ENCODE measurements around the gene AUTS2.

Gene AUTS2

DNA sequence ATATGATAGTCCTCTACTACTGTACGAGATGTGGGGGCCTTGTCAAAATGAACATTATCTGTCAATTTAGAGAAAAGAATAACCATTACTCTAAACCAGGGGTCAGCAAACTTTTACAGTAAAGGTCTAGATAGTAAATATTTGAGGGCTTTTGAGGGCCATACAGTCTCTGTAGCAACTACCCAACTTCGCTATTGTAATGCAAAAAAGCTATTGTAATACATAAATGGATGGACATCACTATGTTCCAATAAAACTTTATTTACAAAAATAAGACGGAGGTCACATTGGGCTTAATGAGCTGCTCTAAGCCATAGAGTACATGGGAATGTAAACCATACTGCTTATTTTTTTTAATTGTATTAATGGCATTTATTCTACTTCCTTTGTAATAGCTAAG is 1055.9 kb downstream of the AUTS2 start:
- no peak for DNase-seq (ENCODE audit: low read depth, low spot score)
- no peak overlapping the region for H3K27ac ChIP-seq

DNA sequence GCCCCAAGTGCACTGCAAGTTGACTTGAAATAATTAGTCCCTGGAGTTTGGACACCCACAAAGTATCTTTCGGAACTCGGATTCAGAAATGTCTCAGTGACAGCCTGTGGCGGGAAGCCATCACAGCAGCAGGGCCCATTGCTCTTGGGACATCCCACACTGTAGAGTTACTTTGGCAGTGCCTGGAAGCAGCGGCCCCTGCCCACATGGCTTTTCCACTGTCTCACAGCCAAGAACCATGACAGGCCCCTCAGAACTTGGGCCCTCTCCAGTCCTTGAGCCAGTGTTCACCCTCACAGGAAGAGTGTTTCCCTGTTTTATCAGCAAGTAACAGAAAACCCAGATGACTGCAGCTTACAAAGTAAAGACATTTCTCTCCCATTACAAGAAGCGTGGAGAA is 1056.7 kb downstream of the AUTS2 start:
- no peak for DNase-seq (ENCODE audit: low read depth, low spot score)
- H3K27ac ChIP-seq: no peak overlapping the region

DNA sequence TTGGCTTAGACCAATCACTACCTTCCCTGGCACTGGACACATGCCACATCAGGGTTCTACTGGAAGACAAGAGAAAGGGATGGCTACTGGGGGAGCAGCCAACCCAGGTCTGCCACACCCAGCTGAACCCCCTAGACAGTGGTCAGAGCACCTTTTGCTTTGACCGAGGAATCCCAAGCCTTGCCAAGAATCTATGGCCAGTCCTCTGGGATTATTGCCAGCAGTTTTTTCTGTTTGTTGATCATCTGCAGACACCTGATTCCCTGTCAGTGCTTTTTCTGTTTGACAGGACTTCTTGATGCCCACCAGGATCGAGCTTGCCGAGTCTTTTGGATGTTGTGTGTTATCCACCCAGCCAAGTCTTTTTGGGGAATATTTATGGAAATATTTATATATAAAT is 1057.4 kb downstream of the AUTS2 start:
- H3K27ac ChIP-seq: no peak overlapping the region
- no peak for DNase-seq (ENCODE audit: low read depth, low spot score)

DNA sequence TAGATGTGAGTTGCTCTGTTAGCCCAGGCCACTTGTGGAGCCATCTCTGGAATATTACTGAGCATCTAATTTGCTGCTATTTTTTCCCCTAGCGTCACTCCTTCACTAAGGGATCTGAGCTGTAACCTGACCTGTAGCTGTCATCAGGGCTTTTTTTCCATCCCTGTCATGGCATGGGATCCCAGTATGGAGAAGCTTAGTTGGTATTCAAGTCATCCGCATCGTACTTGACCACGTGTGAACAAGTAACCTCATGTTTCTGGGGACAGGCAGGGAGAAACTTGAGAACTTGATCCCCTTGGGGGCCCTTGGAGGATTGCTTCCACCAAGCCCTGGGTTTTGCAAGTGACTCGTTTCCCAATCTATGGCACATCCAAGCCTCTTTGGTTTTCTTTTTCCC is 1059.3 kb downstream of the AUTS2 start:
- no peak for DNase-seq (ENCODE audit: low read depth, low spot score)
- H3K27ac ChIP-seq: no peak overlapping the region

DNA sequence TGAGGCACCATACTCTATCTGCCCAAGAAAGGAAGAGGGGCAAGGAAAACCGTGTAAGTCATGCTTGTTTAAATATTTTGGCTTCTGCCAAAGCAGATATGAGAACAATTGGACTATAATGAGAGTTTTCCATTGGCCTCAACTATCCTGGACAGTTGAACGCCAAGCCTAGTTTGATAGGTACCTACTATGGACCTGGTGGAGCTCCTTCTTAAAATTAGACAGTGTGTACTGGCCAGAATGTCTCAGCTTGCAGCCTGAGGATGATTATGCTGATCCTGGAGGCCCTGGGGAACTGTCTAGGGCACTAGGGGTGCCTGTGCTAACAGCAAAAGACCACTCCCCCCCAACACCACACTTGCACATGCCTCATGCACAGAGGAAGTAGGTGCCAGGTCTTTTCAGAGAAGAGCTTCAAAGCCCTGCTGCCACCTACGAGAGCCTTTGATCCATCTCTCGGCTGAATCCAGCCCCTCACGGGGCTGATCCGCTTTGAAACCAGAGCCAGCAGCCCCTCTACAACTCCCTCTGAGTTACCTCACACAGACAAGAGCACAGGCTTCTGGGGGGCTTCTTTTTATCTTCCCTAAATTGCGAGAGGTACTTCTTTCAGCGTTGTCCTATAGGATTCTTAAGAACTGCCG is 1059.8 kb downstream of the AUTS2 start:
- DNase-seq (ENCODE audit: low read depth, low spot score): no peak
- H3K27ac ChIP-seq: no peak overlapping the region

DNA sequence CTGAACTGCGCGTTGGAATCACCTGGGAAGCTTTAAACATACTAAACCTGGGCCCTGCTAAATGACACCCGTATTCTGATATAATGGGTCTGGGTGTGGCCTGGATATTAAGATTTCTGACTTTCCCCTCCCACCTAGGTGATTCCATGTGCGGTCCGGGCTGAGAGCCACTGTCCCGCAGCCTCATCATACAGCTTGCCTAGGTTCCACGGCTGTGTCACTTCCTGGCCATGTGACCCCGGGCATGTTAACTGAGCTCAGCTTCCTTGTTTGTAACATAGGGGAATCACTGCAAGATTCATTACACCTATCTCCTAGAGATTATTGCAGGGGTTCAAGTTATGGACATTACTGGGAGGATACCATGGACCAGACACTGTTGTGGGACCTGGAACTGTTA is 1061.0 kb downstream of the AUTS2 start:
- H3K27ac ChIP-seq: no peak overlapping the region
- DNase-seq (ENCODE audit: low read depth, low spot score): no peak

DNA sequence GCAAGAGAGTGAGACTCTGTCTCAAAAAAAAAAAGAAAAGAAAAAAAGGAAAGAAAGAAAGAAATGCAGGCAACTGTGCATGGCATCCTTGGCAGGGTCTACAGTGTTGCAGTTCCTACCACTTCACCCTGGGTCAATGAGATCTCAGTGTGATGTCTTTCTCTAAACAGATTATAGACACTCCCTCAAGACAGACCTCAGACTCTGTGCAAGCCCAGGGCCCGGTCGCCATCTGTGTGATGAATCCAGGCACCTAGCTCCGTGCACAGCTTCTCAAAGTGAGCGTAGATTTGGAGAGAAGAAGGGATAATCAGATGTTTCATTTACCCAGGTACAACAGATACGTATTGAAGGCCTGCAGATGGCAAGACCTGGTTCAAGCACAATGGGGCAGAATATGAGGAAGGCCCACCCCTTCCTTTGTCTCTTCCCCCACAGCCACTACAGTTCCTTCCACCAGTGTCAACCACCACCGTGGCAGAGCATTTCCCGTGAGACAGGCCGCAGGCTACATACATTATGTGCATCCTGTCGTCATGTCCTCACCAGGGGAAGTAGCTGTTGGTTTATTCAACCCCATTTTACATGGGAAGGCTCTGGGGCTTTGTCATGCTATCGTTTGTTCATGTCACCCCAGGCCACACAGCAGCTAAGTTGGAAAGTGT is 1062.0 kb downstream of the AUTS2 start:
- H3K27ac ChIP-seq: no peak overlapping the region
- no peak for DNase-seq (ENCODE audit: low read depth, low spot score)

DNA sequence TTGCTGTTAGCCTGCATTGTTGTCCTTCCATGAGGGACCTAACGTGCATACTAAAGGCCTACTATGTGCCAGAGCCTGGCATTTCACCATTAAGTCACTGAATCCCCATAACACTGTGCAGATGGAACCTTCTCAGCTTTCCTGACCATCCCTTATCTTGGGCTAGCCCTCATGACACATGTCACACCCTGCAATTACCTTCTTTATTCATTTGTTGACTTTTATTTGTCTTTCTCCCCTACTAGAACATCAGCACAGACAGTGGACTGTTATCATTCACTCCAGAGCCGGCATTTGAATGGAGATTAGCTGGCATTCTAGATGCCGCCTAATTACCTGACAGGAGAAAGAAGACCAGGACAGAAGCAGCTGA is 1062.5 kb downstream of the AUTS2 start:
- no peak for DNase-seq (ENCODE audit: low read depth, low spot score)
- no peak overlapping the region for H3K27ac ChIP-seq

DNA sequence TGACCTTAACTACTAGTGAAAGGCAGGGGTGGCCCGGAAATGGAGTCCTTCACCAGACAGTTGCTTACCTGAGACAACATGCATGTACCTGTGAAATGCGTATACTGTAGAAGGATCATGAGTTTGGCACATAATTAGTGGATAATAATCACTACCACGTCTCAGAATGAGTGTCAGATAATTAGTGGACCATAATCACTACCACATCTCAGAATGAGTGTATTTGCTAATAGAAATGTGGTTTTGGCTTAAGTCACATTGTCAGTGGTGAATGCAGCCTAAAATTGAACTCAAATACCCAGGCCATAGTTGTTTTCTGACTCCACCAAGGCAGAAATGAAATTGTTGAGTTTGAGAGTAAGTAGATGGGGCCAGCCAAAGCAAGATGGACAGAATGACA is 1065.4 kb downstream of the AUTS2 start:
- H3K27ac ChIP-seq: no peak overlapping the region
- no peak for DNase-seq (ENCODE audit: low read depth, low spot score)

DNA sequence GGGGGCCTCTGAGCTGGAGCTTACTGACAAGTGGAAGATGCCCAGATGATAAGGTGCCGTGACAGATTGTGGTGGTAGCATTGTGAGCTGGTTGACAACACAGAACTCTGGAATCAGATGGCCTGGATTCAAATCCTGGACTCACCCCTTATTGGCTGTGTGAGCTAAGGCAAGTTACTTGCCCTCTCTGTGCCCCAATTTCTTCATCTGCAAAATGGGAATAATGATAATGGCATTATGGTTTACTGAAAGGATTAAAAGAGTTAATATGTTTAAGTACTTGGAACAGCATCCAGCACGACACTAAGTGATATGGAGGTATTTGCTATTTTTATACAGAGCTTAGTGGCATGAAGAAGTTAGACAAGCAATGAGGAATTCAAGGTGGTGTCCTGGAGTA is 1067.7 kb downstream of the AUTS2 start:
- no peak overlapping the region for H3K27ac ChIP-seq
- no peak for DNase-seq (ENCODE audit: low read depth, low spot score)

DNA sequence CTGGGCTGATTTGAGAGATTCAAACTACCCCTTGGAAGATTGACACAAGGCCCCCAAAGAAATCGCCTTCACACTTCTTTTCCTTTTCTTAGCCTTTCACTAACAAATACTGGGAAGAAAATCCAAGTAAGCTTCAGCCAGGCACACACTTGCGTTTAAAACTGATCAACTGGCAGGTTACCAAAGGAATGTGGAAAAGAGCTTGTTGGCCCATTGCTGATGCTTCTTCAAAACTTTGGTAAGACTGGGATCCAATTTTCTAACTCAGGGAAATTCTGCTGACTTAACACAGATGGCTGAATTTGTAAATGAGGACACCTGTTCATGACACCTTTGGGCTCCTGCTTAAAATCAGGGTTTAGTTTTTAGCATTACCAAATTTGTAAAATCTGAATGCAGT is 1069.1 kb downstream of the AUTS2 start:
- no peak for DNase-seq (ENCODE audit: low read depth, low spot score)
- no peak overlapping the region for H3K27ac ChIP-seq

DNA sequence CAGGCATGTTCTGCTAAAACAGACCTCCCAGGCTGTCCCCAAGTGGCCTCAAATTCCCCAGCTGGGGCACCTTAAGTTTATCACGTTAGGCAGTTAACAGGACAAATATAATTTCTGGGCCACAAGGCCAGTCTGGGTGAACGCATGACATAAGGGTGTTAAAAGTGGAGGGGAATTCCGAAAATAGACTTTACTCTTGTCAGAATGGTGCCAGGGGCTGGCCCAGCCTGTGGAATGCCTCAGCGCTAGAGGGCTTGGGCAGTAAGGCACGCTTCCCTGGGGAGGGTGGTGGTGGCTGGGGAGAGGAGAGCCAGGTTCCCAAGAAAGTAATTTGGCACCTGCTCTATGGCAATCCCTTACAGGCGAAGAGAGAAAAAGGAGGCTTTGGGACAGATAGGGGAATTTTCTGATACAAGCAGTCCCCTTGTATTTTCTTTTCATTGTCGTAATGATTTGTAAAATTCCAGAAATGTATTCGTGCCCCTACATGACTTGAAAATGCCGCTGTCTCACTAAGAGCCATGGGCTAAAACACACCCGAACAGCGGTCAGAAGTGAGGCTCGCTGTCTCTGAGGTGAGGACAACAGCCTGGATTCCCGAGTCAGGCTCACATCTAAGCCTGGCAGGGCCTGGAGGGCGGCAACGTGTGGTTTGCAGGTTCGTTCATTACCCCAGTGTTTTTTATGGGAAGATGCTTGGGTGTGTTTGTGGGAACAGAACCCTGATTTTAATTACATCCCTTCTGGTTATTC is 1070.5 kb downstream of the AUTS2 start:
- DNase-seq (ENCODE audit: low read depth, low spot score): no peak
- no peak overlapping the region for H3K27ac ChIP-seq

DNA sequence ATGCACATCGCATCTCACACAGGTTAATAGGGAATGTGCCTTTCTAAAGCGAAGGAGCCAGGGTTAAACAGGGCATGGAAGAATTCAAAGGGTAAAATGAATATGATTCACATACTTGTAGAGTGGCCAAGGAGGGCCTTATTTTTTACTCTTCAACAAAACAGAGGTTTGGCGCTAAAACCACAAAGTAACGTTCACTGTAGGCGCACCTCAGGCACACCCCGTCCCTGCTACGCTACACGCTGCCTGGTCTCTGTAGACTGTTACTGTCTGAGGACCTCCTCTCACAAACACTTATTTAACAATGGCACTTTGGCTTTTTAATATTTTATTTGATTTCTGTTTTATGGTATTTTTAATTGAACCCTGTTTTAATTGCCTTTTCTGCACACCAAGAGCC is 1071.6 kb downstream of the AUTS2 start:
- no peak for DNase-seq (ENCODE audit: low read depth, low spot score)
- no peak overlapping the region for H3K27ac ChIP-seq

DNA sequence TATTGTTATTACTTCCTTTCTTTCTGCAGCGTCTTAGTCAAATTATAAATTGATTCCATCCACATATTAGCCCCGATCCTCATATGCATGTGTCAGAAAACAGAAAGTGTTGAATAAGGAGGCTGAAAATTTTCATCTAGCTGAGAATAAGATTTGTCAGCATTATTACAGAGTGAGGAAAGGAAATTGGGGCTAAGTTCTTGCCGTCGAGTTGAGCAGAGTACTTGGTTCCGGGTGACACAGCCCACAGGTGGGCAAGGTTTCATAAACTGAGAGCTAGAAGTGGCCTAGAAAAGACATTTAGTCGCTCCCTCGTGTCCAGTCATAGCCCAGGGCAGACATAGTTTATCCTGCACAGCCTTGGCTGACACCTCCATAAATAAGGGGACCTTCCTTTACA is 1072.0 kb downstream of the AUTS2 start:
- DNase-seq (ENCODE audit: low read depth, low spot score): no peak
- no peak overlapping the region for H3K27ac ChIP-seq

DNA sequence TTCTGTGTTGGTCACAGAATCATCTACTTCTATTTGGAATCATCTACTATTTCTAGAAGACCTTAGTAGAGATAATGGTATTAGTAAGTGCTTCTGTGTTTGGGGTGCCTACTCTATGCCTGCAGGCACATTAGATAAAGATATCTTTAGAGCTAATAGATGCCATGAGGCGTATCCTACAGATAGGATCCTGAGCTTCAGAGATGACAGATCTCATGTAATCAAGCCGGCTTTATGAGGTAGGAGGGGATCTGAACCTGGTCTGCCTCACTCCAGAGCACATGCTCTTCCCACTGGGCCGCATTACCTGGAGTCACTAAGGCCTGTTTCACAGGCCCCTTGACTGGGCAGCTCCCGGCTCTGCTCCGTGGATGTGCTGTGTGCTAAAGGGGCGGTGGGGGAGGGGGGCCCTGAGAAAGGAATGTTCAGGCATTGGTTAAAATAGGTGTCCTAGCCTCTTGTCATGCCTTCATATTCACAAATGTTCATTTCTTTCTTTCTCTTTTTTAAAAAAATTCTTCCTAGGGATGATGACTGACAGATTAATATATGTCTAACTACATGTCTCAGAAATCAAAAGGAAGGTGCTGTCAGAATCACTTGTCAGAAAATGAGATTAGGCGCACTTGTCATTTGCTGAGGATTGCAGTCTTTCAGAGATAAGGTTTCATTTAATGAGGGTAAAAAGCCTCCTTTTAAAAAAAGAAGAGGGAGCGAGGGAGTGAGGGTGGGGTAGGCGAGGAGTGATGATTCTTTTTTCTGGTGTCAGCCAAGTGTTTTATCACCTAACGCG is 1075.7 kb downstream of the AUTS2 start:
- no peak overlapping the region for H3K27ac ChIP-seq
- no peak for DNase-seq (ENCODE audit: low read depth, low spot score)

DNA sequence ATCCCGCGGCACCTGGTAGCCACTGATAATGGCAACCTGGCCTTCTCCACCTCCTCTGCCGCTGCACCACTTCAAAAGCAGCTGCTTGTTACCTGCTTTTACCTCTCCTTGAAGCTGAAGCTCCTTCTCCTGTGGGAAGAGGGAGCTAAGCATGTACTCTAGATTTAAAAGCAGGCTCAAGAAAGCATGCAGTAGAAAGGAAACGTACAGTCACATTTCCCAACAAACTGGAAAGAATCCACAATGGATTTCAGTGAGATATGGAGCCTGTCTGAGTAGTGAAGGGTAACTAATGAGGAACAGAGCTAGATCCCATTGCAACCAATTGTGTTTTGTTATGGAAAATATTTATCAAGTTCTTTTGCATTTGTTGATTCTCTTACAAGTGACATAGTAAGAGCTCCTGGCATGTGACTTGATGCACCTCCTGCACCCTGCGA is 1076.3 kb downstream of the AUTS2 start:
- DNase-seq (ENCODE audit: low read depth, low spot score): no peak

DNA sequence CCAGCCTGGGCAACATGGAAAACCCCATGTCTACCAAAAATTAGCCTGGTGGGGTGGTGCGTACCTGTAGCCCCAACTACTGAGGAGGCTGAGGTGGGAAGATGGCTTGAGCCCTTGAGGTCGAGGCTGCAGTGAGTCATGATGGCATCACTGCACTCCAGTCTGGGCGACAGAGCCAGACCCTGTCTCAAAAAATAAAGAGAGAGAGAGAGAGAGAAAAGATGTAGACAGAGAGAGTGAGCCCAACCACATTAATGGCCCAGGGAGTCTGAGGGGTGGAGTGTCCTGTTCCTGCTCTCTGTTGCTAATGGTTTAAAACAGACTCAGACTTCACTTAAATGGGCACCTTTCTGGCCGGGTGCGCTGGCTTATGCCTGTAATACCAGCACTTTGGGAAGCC is 1078.0 kb downstream of the AUTS2 start:
- H3K27ac ChIP-seq: no peak overlapping the region
- no peak for DNase-seq (ENCODE audit: low read depth, low spot score)

More for the DNA sequence above, 1076.3 kb downstream of the AUTS2 start:
- no peak overlapping the region for H3K27ac ChIP-seq

DNA sequence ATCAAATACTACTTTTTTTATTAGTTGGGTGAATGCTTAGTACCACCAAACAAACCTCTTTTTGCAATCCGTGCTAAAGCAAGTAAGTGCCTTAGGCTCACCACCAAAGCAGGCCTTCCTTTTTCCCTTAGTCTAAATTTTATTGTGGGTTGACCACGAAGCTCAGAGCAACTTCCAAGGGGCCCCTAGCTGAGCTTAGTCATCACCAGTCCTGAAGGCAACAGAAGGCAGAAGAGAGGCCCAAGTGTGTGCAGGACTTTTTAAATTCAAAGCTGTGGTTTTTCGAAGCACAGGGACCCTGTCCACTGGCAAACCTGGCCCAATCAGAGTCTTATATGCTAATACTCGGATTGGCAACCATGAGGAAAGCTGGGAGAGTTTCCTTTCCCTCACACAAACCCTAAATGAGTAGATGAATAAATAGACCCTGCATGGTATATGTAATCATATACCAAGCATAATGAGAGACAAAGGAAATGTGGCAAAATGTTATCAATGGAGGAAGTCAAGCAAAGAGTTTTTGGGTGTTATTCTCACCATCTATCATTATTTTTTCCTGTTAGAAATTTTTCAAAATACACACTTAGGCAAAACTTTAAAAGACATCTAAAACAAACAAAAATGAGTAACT is 1080.5 kb downstream of the AUTS2 start:
- no peak overlapping the region for H3K27ac ChIP-seq
- no peak for DNase-seq (ENCODE audit: low read depth, low spot score)

DNA sequence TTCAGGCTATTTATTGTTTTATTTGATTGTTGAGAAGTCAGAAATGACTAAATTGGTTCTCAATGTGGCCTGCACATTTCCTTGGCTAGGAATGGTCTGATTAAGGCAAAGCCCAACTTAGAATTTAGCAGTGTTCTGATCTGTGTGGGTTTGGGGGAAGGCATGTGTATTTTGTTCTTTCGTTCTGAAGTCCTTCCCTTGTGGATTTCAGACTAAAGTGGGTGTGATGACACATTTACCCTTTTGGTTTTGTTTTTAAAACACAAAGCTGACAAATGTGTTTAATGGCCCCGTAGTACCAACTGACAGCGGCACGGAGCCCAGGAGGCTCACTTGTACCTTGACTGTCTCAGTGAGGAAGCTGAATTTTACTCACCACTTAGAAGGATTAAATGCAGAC is 1081.4 kb downstream of the AUTS2 start:
- H3K27ac ChIP-seq: no peak overlapping the region
- DNase-seq (ENCODE audit: low read depth, low spot score): no peak

DNA sequence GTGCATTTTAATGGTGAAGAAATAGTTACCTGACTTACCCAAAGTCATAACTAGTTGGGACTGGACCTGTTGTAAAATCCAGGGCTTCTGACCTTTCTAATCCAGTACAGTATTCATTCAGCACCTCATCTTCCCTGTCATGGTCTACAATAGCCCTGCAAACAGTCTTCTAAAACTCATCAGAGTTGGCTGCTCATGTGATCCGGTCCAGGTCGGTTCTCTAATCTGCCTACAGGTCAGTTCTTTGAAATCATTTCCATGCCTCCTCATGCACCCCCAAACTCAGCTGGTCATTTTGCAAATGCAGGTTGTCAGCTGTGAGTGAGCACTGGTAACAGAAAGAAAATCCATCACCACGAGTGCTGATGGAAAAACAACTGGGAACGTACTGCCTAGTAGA is 1082.0 kb downstream of the AUTS2 start:
- DNase-seq (ENCODE audit: low read depth, low spot score): no peak
- no peak overlapping the region for H3K27ac ChIP-seq
